Liver (tissue), 9 donors: Measurements from ENCODE around the gene CTAG1B. TPM values are rescaled to one million over a fixed set of nuclear protein-coding genes. Genes with fewer than 3 reads are reported as not detected.

Experiments
- DNase-seq: peaks from one replicate; pipeline ENCODE4 v3.0.0-alpha.2; 2017; ENCODE audit warnings: low spot score
- H3K27ac ChIP-seq, 2 donors: one replicate each; pipeline ENCODE4 v1.7.0; 2013; ENCODE audit warnings: inconsistent platforms in 2 of 2, low read length in 2 of 2, control low read depth in 1 of 2, low read depth in 1 of 2, mild to moderate bottlenecking in 1 of 2
- H3K27me3 ChIP-seq, 4 donors: one replicate each; pipeline versions ENCODE4 v1.6.1 to v1.7.0; 2013; ENCODE audit warnings: low read length in 3 of 4, inconsistent platforms in 1 of 4, mild to moderate bottlenecking in 1 of 4, moderate library complexity in 1 of 4; ENCODE audit not compliant: control insufficient read depth in 4 of 4, insufficient read depth in 4 of 4
- H3K36me3 ChIP-seq, 4 donors: one replicate each; pipeline versions ENCODE4 v1.6.1 to v1.7.0; 2013; ENCODE audit warnings: low read length in 3 of 4, mild to moderate bottlenecking in 3 of 4, low read depth in 1 of 4, moderate library complexity in 1 of 4; ENCODE audit not compliant: control insufficient read depth in 4 of 4, insufficient read depth in 3 of 4
- H3K4me1 ChIP-seq, 4 donors: one replicate each; pipeline versions ENCODE4 v1.6.1 to v1.7.0; 2013; ENCODE audit warnings: low read length in 3 of 4, mild to moderate bottlenecking in 3 of 4, moderate library complexity in 1 of 4; ENCODE audit not compliant: control insufficient read depth in 4 of 4, insufficient read depth in 4 of 4
- H3K4me3 ChIP-seq, 3 donors: one replicate each; pipeline versions ENCODE4 v1.6.1 to v1.7.0; 2013; ENCODE audit warnings: low read length in 3 of 3, control low read depth in 1 of 3, low read depth in 1 of 3, mild to moderate bottlenecking in 1 of 3
- H3K9ac ChIP-seq, 2 donors: one replicate each; pipeline ENCODE4 v1.7.0; 2013; ENCODE audit warnings: low read length in 2 of 2, mild to moderate bottlenecking in 2 of 2, moderate library complexity in 2 of 2, control low read depth in 1 of 2, low read depth in 1 of 2
- H3K9me3 ChIP-seq, 4 donors: one replicate each; pipeline versions ENCODE4 v1.6.1 to v1.7.0; 2013; ENCODE audit warnings: low read length in 3 of 4; ENCODE audit not compliant: control insufficient read depth in 4 of 4
- CTCF ChIP-seq: fragments of 150-350 bp; IDR thresholded peaks from 2 replicates; pipeline ENCODE4 v1.5.1; 2017; ENCODE audit warnings: improper control_type of control experiment, low read depth, low read length; ENCODE audit not compliant: missing input control
- EGR1 ChIP-seq, 2 donors: IDR thresholded peaks; 2 replicates each; pipeline ENCODE4 v1.6.1; 2016 to 2018; ENCODE audit warnings: antibody characterized with exemption in 2 of 2, low read depth in 2 of 2
- FOXA1 ChIP-seq: IDR thresholded peaks from 2 replicates; pipeline ENCODE4 v1.6.1; 2016; ENCODE audit warnings: antibody characterized with exemption
- FOXA2 ChIP-seq: IDR thresholded peaks from 2 replicates; pipeline ENCODE4 v1.6.1; 2016; ENCODE audit warnings: antibody characterized with exemption
- GABPA ChIP-seq, 2 donors: IDR thresholded peaks in 1 of 2; conservative IDR thresholded peaks in 1 of 2; 2 replicates each; pipeline ENCODE4 v1.6.1; 2016; ENCODE audit warnings: antibody characterized with exemption in 2 of 2, mild to moderate bottlenecking in 1 of 2, moderate library complexity in 1 of 2
- HNF4A ChIP-seq, 2 donors: conservative IDR thresholded peaks; 2 replicates each; pipeline ENCODE4 v1.6.1; 2016; ENCODE audit warnings: antibody characterized with exemption in 2 of 2, mild to moderate bottlenecking in 2 of 2
- HNF4G ChIP-seq: IDR thresholded peaks from 2 replicates; pipeline ENCODE4 v1.6.1; 2016; ENCODE audit warnings: antibody characterized with exemption
- JUND ChIP-seq, 2 donors: IDR thresholded peaks; 2 replicates each; pipeline ENCODE4 v1.6.1; 2016; ENCODE audit warnings: antibody characterized with exemption in 2 of 2
- NR2F2 ChIP-seq: IDR thresholded peaks from 2 replicates; pipeline ENCODE4 v1.6.1; 2016; ENCODE audit warnings: antibody characterized with exemption
- RAD21 ChIP-seq, 2 donors: IDR thresholded peaks; 2 replicates each; pipeline ENCODE4 v1.6.1; 2016; ENCODE audit warnings: antibody characterized with exemption in 2 of 2, mild to moderate bottlenecking in 2 of 2
- REST ChIP-seq: IDR thresholded peaks from 2 replicates; pipeline ENCODE4 v1.6.1; 2016; ENCODE audit warnings: antibody characterized with exemption, mild to moderate bottlenecking
- RXRA ChIP-seq, 2 donors: IDR thresholded peaks; 2 replicates each; pipeline ENCODE4 v1.6.1; 2017 to 2018; ENCODE audit warnings: antibody characterized with exemption in 2 of 2, mild to moderate bottlenecking in 1 of 2
- SP1 ChIP-seq: IDR thresholded peaks from 2 replicates; pipeline ENCODE4 v1.6.1; 2018; ENCODE audit warnings: antibody characterized with exemption, mild to moderate bottlenecking
- TAF1 ChIP-seq: conservative IDR thresholded peaks from 2 replicates; pipeline ENCODE4 v1.6.1; 2016; ENCODE audit warnings: antibody characterized with exemption, mild to moderate bottlenecking
- YY1 ChIP-seq: IDR thresholded peaks from 2 replicates; pipeline ENCODE4 v1.6.1; 2016; ENCODE audit warnings: antibody characterized with exemption, mild to moderate bottlenecking
- WGBS: extraction: QIAGEN DNeasy Blood & Tissue Kit; methylation state at CpG from one replicate; pipeline ENCODE4 v1.1.7; 2013; 5-methylcytosine and 5-hydroxymethylcytosine counted together
- polyA plus RNA-seq, 2 donors: library from polyadenylated mRNA; stranded (reverse) in 1 of 2; unstranded in 1 of 2; fragments of 200-250 nt in 1 of 2; fragments of >200 nt in 1 of 2; fragmentation: Nextera tagmentation in 1 of 2; extraction: Ambion mirVana in 1 of 2; gene quantifications; one replicate each; pipeline versions ENCODE4 v1.2.1 to v1.2.3, GENCODE V29; 2013 to 2015
- total RNA-seq, 2 donors: library from RNA; depleted of rRNA; stranded (reverse); fragments of >200 nt; gene quantifications; one replicate each; pipeline ENCODE4 v1.2.3, GENCODE V29; 2014
- TF ChIP-seq, protein P1 (sequence below): IDR thresholded peaks from 2 replicates; pipeline ENCODE4 v1.6.1; 2016; ENCODE audit warnings: antibody characterized with exemption
- TF ChIP-seq, protein P2 (sequence below): IDR thresholded peaks from 2 replicates; pipeline ENCODE4 v1.6.1; 2016; ENCODE audit warnings: antibody characterized with exemption
- TF ChIP-seq, protein P3 (sequence below): IDR thresholded peaks from 2 replicates; pipeline ENCODE4 v1.6.1; 2016; ENCODE audit warnings: antibody characterized with exemption
- donor health status: healthy.
- donor health status: healthy.
- donor health status: healthy.
- donor health status: healthy.
- donor health status: healthy.

CTAG1B gene
- total and polyA plus RNA-seq, 4 donors: not detected

GRCh38 chrX:154599531-154599930 lies 19.6 kb downstream of the CTAG1B start:
- no peaks in the 10 kb centered on the region for H3K4me1 ChIP-seq
- no peak overlapping the region for H3K4me3 ChIP-seq
- TF ChIP-seq, protein P1, sequence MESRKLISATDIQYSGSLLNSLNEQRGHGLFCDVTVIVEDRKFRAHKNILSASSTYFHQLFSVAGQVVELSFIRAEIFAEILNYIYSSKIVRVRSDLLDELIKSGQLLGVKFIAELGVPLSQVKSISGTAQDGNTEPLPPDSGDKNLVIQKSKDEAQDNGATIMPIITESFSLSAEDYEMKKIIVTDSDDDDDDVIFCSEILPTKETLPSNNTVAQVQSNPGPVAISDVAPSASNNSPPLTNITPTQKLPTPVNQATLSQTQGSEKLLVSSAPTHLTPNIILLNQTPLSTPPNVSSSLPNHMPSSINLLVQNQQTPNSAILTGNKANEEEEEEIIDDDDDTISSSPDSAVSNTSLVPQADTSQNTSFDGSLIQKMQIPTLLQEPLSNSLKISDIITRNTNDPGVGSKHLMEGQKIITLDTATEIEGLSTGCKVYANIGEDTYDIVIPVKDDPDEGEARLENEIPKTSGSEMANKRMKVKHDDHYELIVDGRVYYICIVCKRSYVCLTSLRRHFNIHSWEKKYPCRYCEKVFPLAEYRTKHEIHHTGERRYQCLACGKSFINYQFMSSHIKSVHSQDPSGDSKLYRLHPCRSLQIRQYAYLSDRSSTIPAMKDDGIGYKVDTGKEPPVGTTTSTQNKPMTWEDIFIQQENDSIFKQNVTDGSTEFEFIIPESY: no peak
- no peak for TF ChIP-seq FOXA1
- TF ChIP-seq YY1: no peak
- no peak for TF ChIP-seq RAD21 (IDR thresholded peaks at IDR 0.05)
- TF ChIP-seq GABPA (IDR thresholded peaks at IDR 0.05 in 1 of 2, conservative IDR thresholded peaks at IDR 0.05 in 1 of 2): no peak
- no peak for TF ChIP-seq EGR1 (IDR thresholded peaks at IDR 0.05; ENCODE audit: low read depth in 2 of 2)
- TF ChIP-seq SP1: no peak
- TF ChIP-seq NR2F2: no peak
- TF ChIP-seq, protein P2, sequence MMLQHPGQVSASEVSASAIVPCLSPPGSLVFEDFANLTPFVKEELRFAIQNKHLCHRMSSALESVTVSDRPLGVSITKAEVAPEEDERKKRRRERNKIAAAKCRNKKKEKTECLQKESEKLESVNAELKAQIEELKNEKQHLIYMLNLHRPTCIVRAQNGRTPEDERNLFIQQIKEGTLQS: no peak
- no peak for TF ChIP-seq HNF4A (conservative IDR thresholded peaks at IDR 0.05)
- TF ChIP-seq TAF1: no peak
- TF ChIP-seq RXRA (IDR thresholded peaks at IDR 0.05): no peak
- TF ChIP-seq, protein P3, sequence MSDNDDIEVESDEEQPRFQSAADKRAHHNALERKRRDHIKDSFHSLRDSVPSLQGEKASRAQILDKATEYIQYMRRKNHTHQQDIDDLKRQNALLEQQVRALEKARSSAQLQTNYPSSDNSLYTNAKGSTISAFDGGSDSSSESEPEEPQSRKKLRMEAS: no peak
- no peak for TF ChIP-seq FOXA2
- TF ChIP-seq HNF4G: no peak
- TF ChIP-seq REST: no peak
- TF ChIP-seq JUND (IDR thresholded peaks at IDR 0.05): no peak
- no peak for TF ChIP-seq CTCF
- H3K9me3 ChIP-seq: no peaks in the 10 kb centered on the region
- H3K36me3 ChIP-seq: no peaks in the 10 kb centered on the region
- no peak overlapping the region for H3K9ac ChIP-seq
- WGBS: 96% methylated on average over 14 of the region's 14 CpGs
- no peak for DNase-seq
- no peak overlapping the region for H3K27ac ChIP-seq
- H3K27me3 ChIP-seq: peaks cover 0 to 4% (median 0%) of the 10 kb centered on the region in 4 donors
